ENCODE data around the gene ME3. TPM values are rescaled to one million over a fixed set of nuclear protein-coding genes. Genes with fewer than 3 reads are reported as not detected.
"Not testable (repeated sequence)": the region's sequence is repeated elsewhere in the genome, so short reads cannot be mapped to it uniquely, and the experiment has no call there.

ME3 gene
- total and polyA plus RNA-seq, 2 donors (not counting 1 experiment from before 2014, with no cell fraction given), result 1.3 TPM; not detected in 1

GRCh38 chr11:86658534-86658933, 13.9 kb downstream of the ME3 start:
- TF ChIP-seq CTCF (IDR thresholded peaks at IDR 0.05) (no peak), EZH2 (IDR thresholded peaks at IDR 0.05; ENCODE audit: borderline replicate concordance, insufficient read depth, low read depth, low read length, poor library complexity, severe bottlenecking) (no peak)
- no peaks in the 10 kb centered on the region for H3K27me3 Mint-ChIP-seq
- Histone ChIP-seq H4K20me1 (ENCODE audit: control insufficient read depth, insufficient read depth, low read length, poor library complexity, severe bottlenecking) (no peaks in the 10 kb centered on the region), H3K27me3 (replicated peaks in 1 of 4; ENCODE audit: control extremely low read depth in 1 of 4, control insufficient read depth in 3 of 4, insufficient read depth in 4 of 4, low read length in 3 of 4) (no peaks in the 10 kb centered on the region), H3K27ac (ENCODE audit: low read length in 2 of 2) (no peak overlapping the region), H3K36me3 (replicated peaks in 1 of 2; ENCODE audit: control extremely low read depth in 1 of 2, control insufficient read depth in 1 of 2, extremely low read depth in 1 of 2, insufficient read depth in 2 of 2, low read length in 1 of 2) (no peaks in the 10 kb centered on the region), H2AFZ (ENCODE audit: insufficient read depth, low read depth, low read length, poor library complexity, severe bottlenecking) (no peak overlapping the region), H3K4me2 (replicated peaks; ENCODE audit: low read depth, low read length, poor library complexity, severe bottlenecking) (no peak overlapping the region), H3K4me3 (ENCODE audit: control extremely low read depth in 1 of 5, extremely low read depth in 1 of 5, insufficient read depth in 1 of 5, low read depth in 2 of 5, low read length in 4 of 5) (no peak overlapping the region), H3K79me2 (ENCODE audit: control insufficient read depth, insufficient read depth, low read length) (no peaks in the 10 kb centered on the region), H3K4me1 (ENCODE audit: control insufficient read depth in 2 of 2, insufficient read depth in 2 of 2, low read length in 2 of 2) (no peaks in the 10 kb centered on the region), H3K9me3 (ENCODE audit: control extremely low read depth in 1 of 3, control insufficient read depth in 2 of 3, insufficient read depth in 1 of 3, low read length in 2 of 3) (peaks cover 0 to 4% (median 0%) of the 10 kb centered on the region in 3 donors), H3K9ac (ENCODE audit: low read length) (no peak overlapping the region)
- intact Hi-C loops (cut with micrococcal nuclease), result no loop called here
- H3K27ac Mint-ChIP-seq, result no peak overlapping the region
- no peak for DNase-seq
- CTCF ChIA-PET, result no interaction called here
- no peaks in the 10 kb centered on the region for H3K4me1 Mint-ChIP-seq
- H3K9me3 Mint-ChIP-seq (ENCODE audit: insufficient read depth), result peaks cover 2% of the 10 kb centered on the region
- H3K4me3 Mint-ChIP-seq, result no peak overlapping the region
- no peak for ATAC-seq (ENCODE audit: low read depth)
- no CpG with 5 or more reads among the region's 1 CpG for WGBS (ENCODE audit: insufficient coverage)
- POLR2A ChIA-PET, result no interaction called here

GRCh38 chr11:86645212-86645611, 27.2 kb downstream of the ME3 start:
- H3K4me3 Mint-ChIP-seq; H3K9me3 Mint-ChIP-seq (ENCODE audit: insufficient read depth); H4K20me1 ChIP-seq (ENCODE audit: control insufficient read depth, insufficient read depth, low read length, poor library complexity, severe bottlenecking); DNase-seq; H3K4me3 ChIP-seq (ENCODE audit: control extremely low read depth in 1 of 5, extremely low read depth in 1 of 5, insufficient read depth in 1 of 5, low read depth in 2 of 5, low read length in 4 of 5); H3K4me1 ChIP-seq (ENCODE audit: control insufficient read depth in 2 of 2, insufficient read depth in 2 of 2, low read length in 2 of 2); H3K36me3 ChIP-seq (replicated peaks in 1 of 2; ENCODE audit: control extremely low read depth in 1 of 2, control insufficient read depth in 1 of 2, extremely low read depth in 1 of 2, insufficient read depth in 2 of 2, low read length in 1 of 2); H3K4me1 Mint-ChIP-seq; POLR2A ChIA-PET; H3K27me3 ChIP-seq (replicated peaks in 1 of 4; ENCODE audit: control extremely low read depth in 1 of 4, control insufficient read depth in 3 of 4, insufficient read depth in 4 of 4, low read length in 3 of 4); H3K79me2 ChIP-seq (ENCODE audit: control insufficient read depth, insufficient read depth, low read length); H3K27ac ChIP-seq (ENCODE audit: low read length in 2 of 2); H2AFZ ChIP-seq (ENCODE audit: insufficient read depth, low read depth, low read length, poor library complexity, severe bottlenecking); H3K9me3 ChIP-seq (ENCODE audit: control extremely low read depth in 1 of 3, control insufficient read depth in 2 of 3, insufficient read depth in 1 of 3, low read length in 2 of 3); intact Hi-C loops (cut with micrococcal nuclease); CTCF ChIA-PET; ATAC-seq (ENCODE audit: low read depth); H3K4me2 ChIP-seq (replicated peaks; ENCODE audit: low read depth, low read length, poor library complexity, severe bottlenecking); H3K27ac Mint-ChIP-seq; H3K9ac ChIP-seq (ENCODE audit: low read length): not testable (repeated sequence)
- peaks cover 23% of the 10 kb centered on the region for H3K27me3 Mint-ChIP-seq
- WGBS (ENCODE audit: insufficient coverage), result 93% methylated on average over 3 of the region's 3 CpGs
